Vagina (tissue), 2 donors: Measurements from ENCODE around the gene GHR. TPM values are rescaled to one million over a fixed set of nuclear protein-coding genes. Genes with fewer than 3 reads are reported as not detected.

ENCODE experiments used
- DNase-seq, 2 donors: peaks; one replicate each; pipeline ENCODE4 v3.0.0-alpha.2; 2017; ENCODE audit errors: extremely low spot score in 2 of 2
- H3K27ac ChIP-seq: fragments of 200-600 bp; sonication (generic); one replicate; pipeline ENCODE4 v1.5.1; 2019
- H3K27me3 ChIP-seq: fragments of 200-600 bp; sonication (generic); one replicate; pipeline ENCODE4 v1.5.1; 2019
- H3K36me3 ChIP-seq, 2 donors: fragments of 200-600 bp; sonication (generic); one replicate each; pipeline ENCODE4 v1.5.1; 2017 to 2019
- H3K4me1 ChIP-seq: fragments of 200-600 bp; sonication (generic); one replicate; pipeline ENCODE4 v1.5.1; 2019
- H3K4me3 ChIP-seq, 2 donors: fragments of 200-600 bp; sonication (generic); 1 replicate in 1 of 2; 2 replicates in 1 of 2; pipeline ENCODE4 v1.5.1; 2016 to 2019
- H3K9me3 ChIP-seq: fragments of 200-600 bp; sonication (generic); one replicate; pipeline ENCODE4 v1.5.1; 2019
- CTCF ChIP-seq, 3 experiments: fragments of 450-650 bp in 2 of 3; fragments of 200-600 bp in 1 of 3; sonication (generic) in 1 of 3; IDR thresholded peaks; one replicate each; pipeline ENCODE4 v1.5.1; 2017 to 2019; ENCODE audit warnings: antibody characterized with exemption in 3 of 3, mild to moderate bottlenecking in 2 of 3, moderate library complexity in 2 of 3
- POLR2A ChIP-seq, 2 donors: fragments of 450-650 bp; IDR thresholded peaks; one replicate each; pipeline ENCODE4 v1.6.1; 2017; ENCODE audit warnings: antibody characterized with exemption in 2 of 2, mild to moderate bottlenecking in 2 of 2, moderate library complexity in 2 of 2
- POLR2AphosphoS5 ChIP-seq, 2 donors: sonication (generic); formaldehyde crosslinking; IDR thresholded peaks; one replicate each; pipeline ENCODE4 v1.9.0; 2017; ENCODE audit warnings: antibody characterized with exemption in 2 of 2, mild to moderate bottlenecking in 2 of 2, low read depth in 1 of 2; ENCODE audit not compliant: insufficient read depth in 1 of 2
- intact Hi-C: fragments of 100-400 bp; cut with DNase I; formaldehyde crosslinking; loops from one replicate; pipeline ENCODE4 v1.15.1; 2023
- total RNA-seq: library from RNA; depleted of rRNA; stranded (reverse); fragments of >200 nt; gene quantifications from one replicate; pipeline ENCODE4 v1.2.3, GENCODE V29; 2016

Gene GHR
- total RNA-seq, 1 donor from 2014 or later: 16.7 TPM

- intact Hi-C loops: no loop called here
- TF ChIP-seq POLR2AphosphoS5 (IDR thresholded peaks at IDR 0.05; ENCODE audit: insufficient read depth in 1 of 2, low read depth in 1 of 2) (no peak), POLR2A (IDR thresholded peaks at IDR 0.05) (no peak), CTCF (IDR thresholded peaks at IDR 0.05) (no peak)
Observed at GRCh38 chr5:42569325-42569724, 146.1 kb downstream of the GHR start.

GRCh38 chr5:42569953-42570548 lies 146.8 kb downstream of the GHR start:
- TF ChIP-seq CTCF (IDR thresholded peaks at IDR 0.05) (no peak), POLR2AphosphoS5 (IDR thresholded peaks at IDR 0.05; ENCODE audit: insufficient read depth in 1 of 2, low read depth in 1 of 2) (no peak), POLR2A (IDR thresholded peaks at IDR 0.05) (no peak)
- no peak overlapping the region for H3K4me3 ChIP-seq
- no peaks in the 10 kb centered on the region for H3K27me3 ChIP-seq
- peaks cover 21% of the 10 kb centered on the region for H3K4me1 ChIP-seq
- no peaks in the 10 kb centered on the region for H3K36me3 ChIP-seq
- no peaks in the 10 kb centered on the region for H3K9me3 ChIP-seq
- no peak overlapping the region for H3K27ac ChIP-seq
- DNase-seq: no peak
- intact Hi-C loops: no loop called here

More at GRCh38 chr5:42569325-42569724, 146.1 kb downstream of the GHR start:
- Histone ChIP-seq H3K36me3 (no peaks in the 10 kb centered on the region), H3K4me3 (no peak overlapping the region), H3K27me3 (no peaks in the 10 kb centered on the region), H3K27ac (no peak overlapping the region), H3K9me3 (no peaks in the 10 kb centered on the region), H3K4me1 (peaks cover 27% of the 10 kb centered on the region)
- no peak for DNase-seq

GRCh38 chr5:42570966-42571960 lies 148.0 kb downstream of the GHR start:
- no peak for DNase-seq
- no peak overlapping the region for H3K4me3 ChIP-seq
- H3K9me3 ChIP-seq: no peaks in the 10 kb centered on the region
- TF ChIP-seq CTCF (IDR thresholded peaks at IDR 0.05) (no peak), POLR2AphosphoS5 (IDR thresholded peaks at IDR 0.05; ENCODE audit: insufficient read depth in 1 of 2, low read depth in 1 of 2) (no peak), POLR2A (IDR thresholded peaks at IDR 0.05) (no peak)
- no peaks in the 10 kb centered on the region for H3K36me3 ChIP-seq
- peaks cover 14% of the 10 kb centered on the region for H3K4me1 ChIP-seq
- intact Hi-C loops: no loop called here
- no peaks in the 10 kb centered on the region for H3K27me3 ChIP-seq
- H3K27ac ChIP-seq: no peak overlapping the region

- intact Hi-C loops: no loop called here
- H3K27me3 ChIP-seq: no peaks in the 10 kb centered on the region
- H3K9me3 ChIP-seq: no peaks in the 10 kb centered on the region
- no peak overlapping the region for H3K4me3 ChIP-seq
- H3K36me3 ChIP-seq: no peaks in the 10 kb centered on the region
- DNase-seq: no peak
- peaks cover 8% of the 10 kb centered on the region for H3K4me1 ChIP-seq
- TF ChIP-seq POLR2AphosphoS5 (IDR thresholded peaks at IDR 0.05; ENCODE audit: insufficient read depth in 1 of 2, low read depth in 1 of 2) (no peak), CTCF (IDR thresholded peaks at IDR 0.05) (no peak), POLR2A (IDR thresholded peaks at IDR 0.05) (no peak)
- H3K27ac ChIP-seq: no peak overlapping the region
Observed at GRCh38 chr5:42572313-42572712, 149.1 kb downstream of the GHR start.
